Smooth muscle cell (in vitro differentiated cells): ENCODE results near the gene FAM149B1. TPM values are rescaled to one million over a fixed set of nuclear protein-coding genes. Genes with fewer than 3 reads are reported as not detected.

Source experiments
- DNase-seq: peaks from one replicate; lab custom pipeline; 2025; ENCODE audit not compliant: unreplicated experiment; lab: John Stamatoyannopoulos, UW
- H2AFZ ChIP-seq: fragments of 200-600 bp; sonication (generic); 2 replicates; pipeline ENCODE4 v1.6.0; 2016; ENCODE audit warnings: antibody characterized with exemption, low read depth, mild to moderate bottlenecking
- H3F3A ChIP-seq: fragments of 200-600 bp; sonication (generic); 2 replicates; pipeline ENCODE4 v1.6.0; 2017; ENCODE audit warnings: antibody characterized with exemption, low read depth
- H3K27ac ChIP-seq: fragments of 200-600 bp; sonication (generic); 2 replicates; pipeline ENCODE4 v1.5.1; 2016; ENCODE audit warnings: low read depth, mild to moderate bottlenecking
- H3K27me3 ChIP-seq: fragments of 200-600 bp; sonication (generic); 2 replicates; pipeline ENCODE4 v1.6.1; 2016; ENCODE audit warnings: low read depth, mild to moderate bottlenecking
- H3K36me3 ChIP-seq: fragments of 200-600 bp; sonication (generic); 2 replicates; pipeline ENCODE4 v1.5.1; 2016; ENCODE audit warnings: low read depth
- H3K4me1 ChIP-seq: fragments of 200-600 bp; sonication (generic); 2 replicates; pipeline ENCODE4 v1.5.1; 2016; ENCODE audit warnings: low read depth
- H3K4me2 ChIP-seq: fragments of 200-600 bp; sonication (generic); 2 replicates; pipeline ENCODE4 v1.6.0; 2016; ENCODE audit warnings: mild to moderate bottlenecking
- H3K4me3 ChIP-seq: fragments of 200-600 bp; sonication (generic); 2 replicates; pipeline ENCODE4 v1.5.1; 2016; ENCODE audit warnings: mild to moderate bottlenecking
- H3K79me2 ChIP-seq: fragments of 200-600 bp; sonication (generic); 2 replicates; pipeline ENCODE4 v1.6.0; 2016; ENCODE audit warnings: low read depth, mild to moderate bottlenecking
- H3K9ac ChIP-seq: fragments of 200-600 bp; sonication (generic); 2 replicates; pipeline ENCODE4 v1.6.0; 2016; ENCODE audit warnings: low read depth
- H3K9me3 ChIP-seq: fragments of 200-600 bp; sonication (generic); replicated peaks from 2 replicates; pipeline ENCODE4 v1.5.1; 2016; ENCODE audit warnings: low read depth
- H4K20me1 ChIP-seq: fragments of 200-600 bp; sonication (generic); 2 replicates; pipeline ENCODE4 v1.6.0; 2016; ENCODE audit warnings: low read depth
- WGBS: methylation state at CpG from one replicate; pipeline ENCODE4 v1.1.7; 2016; ENCODE audit warnings: low lambda C conversion rate; 5-methylcytosine and 5-hydroxymethylcytosine counted together
- polyA plus RNA-seq: library from polyadenylated mRNA; unstranded; fragments of >200 nt; fragmentation: Nextera tagmentation; extraction: Ambion mirVana; gene quantifications from 2 replicates; pipeline ENCODE4 v1.2.1, GENCODE V29; 2016
- total RNA-seq: library from RNA; depleted of rRNA; stranded (reverse); fragments of >200 nt; gene quantifications from 2 replicates; pipeline ENCODE4 v1.2.3, GENCODE V29; 2014
- TF ChIP-seq, protein P1 (sequence below): fragments of 200-600 bp; sonication (generic); IDR thresholded peaks from 2 replicates; pipeline ENCODE4 v1.5.1; 2017; ENCODE audit warnings: borderline replicate concordance, mild to moderate bottlenecking, antibody characterized with exemption; ENCODE audit not compliant: insufficient read depth, poor library complexity, severe bottlenecking

Gene FAM149B1
- total and polyA plus RNA-seq, 2 experiments from 2014 or later: 10.5 to 29.0 TPM

DNA sequence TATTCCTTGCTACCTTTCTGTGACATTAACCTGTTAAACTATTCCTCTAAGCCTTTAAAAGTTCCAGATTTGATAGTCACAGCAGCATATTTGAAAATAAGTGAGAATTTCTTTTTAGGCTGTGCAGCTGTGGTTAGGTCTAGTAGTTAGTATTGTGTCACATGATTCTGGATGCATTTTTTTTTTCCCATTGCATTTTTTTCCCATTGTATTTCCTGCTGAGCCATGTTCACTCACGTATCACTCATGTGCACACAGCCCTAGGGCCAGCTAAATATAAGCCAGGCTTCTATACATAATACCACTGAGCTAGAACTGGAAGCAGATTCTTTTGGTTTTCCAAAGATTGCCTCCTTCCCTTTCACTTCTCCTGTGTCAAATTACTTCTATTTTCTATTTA lies 41.8 kb downstream of the FAM149B1 start:
- Histone ChIP-seq H4K20me1 (no peaks in the 10 kb centered on the region), H3K4me3 (no peak overlapping the region), H3K9me3 (no peaks in the 10 kb centered on the region), H3K4me1 (no peaks in the 10 kb centered on the region), H3K9ac (no peak overlapping the region), H3K79me2 (no peaks in the 10 kb centered on the region), H3K4me2 (no peak overlapping the region), H3K27me3 (no peaks in the 10 kb centered on the region), H2AFZ (no peak overlapping the region), H3K36me3 (peaks cover 3% of the 10 kb centered on the region), H3K27ac (no peak overlapping the region), H3F3A (no peaks in the 10 kb centered on the region)
- DNase-seq: no peak
- 87% methylated on average over 1 of the region's 1 CpG for WGBS
- TF ChIP-seq, protein P1, sequence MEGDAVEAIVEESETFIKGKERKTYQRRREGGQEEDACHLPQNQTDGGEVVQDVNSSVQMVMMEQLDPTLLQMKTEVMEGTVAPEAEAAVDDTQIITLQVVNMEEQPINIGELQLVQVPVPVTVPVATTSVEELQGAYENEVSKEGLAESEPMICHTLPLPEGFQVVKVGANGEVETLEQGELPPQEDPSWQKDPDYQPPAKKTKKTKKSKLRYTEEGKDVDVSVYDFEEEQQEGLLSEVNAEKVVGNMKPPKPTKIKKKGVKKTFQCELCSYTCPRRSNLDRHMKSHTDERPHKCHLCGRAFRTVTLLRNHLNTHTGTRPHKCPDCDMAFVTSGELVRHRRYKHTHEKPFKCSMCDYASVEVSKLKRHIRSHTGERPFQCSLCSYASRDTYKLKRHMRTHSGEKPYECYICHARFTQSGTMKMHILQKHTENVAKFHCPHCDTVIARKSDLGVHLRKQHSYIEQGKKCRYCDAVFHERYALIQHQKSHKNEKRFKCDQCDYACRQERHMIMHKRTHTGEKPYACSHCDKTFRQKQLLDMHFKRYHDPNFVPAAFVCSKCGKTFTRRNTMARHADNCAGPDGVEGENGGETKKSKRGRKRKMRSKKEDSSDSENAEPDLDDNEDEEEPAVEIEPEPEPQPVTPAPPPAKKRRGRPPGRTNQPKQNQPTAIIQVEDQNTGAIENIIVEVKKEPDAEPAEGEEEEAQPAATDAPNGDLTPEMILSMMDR: no peak

DNA sequence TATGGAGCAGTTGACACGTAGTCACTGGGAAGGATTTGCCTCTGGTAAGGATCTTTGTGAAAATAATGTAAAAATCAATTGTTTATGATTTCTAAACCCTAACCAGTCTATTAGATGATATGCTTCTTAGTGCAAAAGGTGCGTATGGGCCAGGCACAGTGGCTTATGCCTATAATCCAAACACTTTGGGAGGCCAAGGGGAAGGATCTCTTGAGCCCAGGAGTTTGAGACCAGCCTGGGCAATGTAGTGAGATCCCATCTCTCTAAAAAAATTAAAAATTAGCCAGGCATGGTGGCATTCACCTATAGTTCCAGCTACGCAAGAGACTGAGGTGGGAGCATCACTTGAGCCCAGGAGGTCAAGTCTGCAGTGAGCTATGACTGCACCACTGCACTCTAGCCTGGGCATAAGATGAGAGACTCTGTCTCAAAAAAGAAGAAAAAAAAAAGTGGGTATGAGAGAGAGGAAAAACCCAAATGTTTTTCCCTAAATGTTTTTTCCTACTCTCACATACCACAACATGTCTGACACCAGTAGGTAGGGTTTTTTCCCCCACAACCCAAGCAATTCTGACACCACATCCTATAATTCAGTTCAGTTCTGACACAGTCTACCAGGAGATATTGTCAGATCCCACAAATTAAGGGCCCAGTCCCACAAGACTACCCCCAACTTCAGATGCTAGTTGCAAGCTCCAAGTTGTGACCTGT lies 42.6 kb downstream of the FAM149B1 start:
- H3K27ac ChIP-seq: no peak overlapping the region
- no peak overlapping the region for H3K4me3 ChIP-seq
- no peaks in the 10 kb centered on the region for H3K79me2 ChIP-seq
- no peaks in the 10 kb centered on the region for H3K27me3 ChIP-seq
- H3K9ac ChIP-seq: no peak overlapping the region
- TF ChIP-seq, protein P1: no peak
- H2AFZ ChIP-seq: no peak overlapping the region
- H3K9me3 ChIP-seq: no peaks in the 10 kb centered on the region
- H3K4me1 ChIP-seq: no peaks in the 10 kb centered on the region
- DNase-seq: no peak
- no peaks in the 10 kb centered on the region for H3F3A ChIP-seq
- no peak overlapping the region for H3K4me2 ChIP-seq
- no peaks in the 10 kb centered on the region for H4K20me1 ChIP-seq
- WGBS: 95% methylated on average over 3 of the region's 3 CpGs
- H3K36me3 ChIP-seq: peaks cover 3% of the 10 kb centered on the region

DNA sequence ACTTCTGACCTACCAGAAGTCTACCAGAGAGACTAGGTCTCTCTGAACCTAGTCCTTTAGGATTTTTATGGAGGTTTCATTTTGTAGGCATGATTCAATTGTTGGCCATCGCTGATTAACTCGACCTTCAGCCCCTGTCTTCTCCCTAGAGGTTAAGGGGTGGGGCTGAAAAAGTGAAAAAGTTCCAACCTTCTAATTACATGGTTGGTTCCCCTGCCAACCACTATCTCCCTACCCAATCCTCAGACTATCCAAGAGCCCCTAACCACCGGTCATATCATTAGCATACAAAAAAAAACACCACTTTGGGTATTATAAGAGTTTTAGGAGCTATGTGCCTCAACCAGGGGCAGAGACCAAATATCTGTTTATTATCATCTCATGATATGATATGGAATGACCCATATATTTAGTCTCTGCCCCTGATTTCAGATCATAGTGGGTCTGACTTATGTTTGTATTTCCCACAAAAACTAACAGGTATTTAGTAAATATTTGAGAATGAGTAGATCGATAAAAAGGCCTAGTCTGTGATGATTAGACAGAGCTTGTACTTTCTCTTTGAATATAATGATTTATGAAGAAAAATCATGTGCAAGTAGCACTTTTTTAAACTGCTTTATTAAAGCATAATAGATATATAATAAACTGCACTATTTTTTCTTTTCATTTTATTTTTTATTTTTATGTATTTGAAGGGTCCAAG lies 43.3 kb downstream of the FAM149B1 start:
- Histone ChIP-seq H3K27ac (no peak overlapping the region), H4K20me1 (no peaks in the 10 kb centered on the region), H3K9ac (no peak overlapping the region), H2AFZ (no peak overlapping the region), H3K79me2 (no peaks in the 10 kb centered on the region), H3K4me1 (no peaks in the 10 kb centered on the region), H3K4me3 (no peak overlapping the region), H3K36me3 (peaks cover 3% of the 10 kb centered on the region), H3F3A (no peaks in the 10 kb centered on the region), H3K27me3 (no peaks in the 10 kb centered on the region), H3K9me3 (no peaks in the 10 kb centered on the region), H3K4me2 (no peak overlapping the region)
- TF ChIP-seq, protein P1: no peak
- DNase-seq: no peak
- 97% methylated on average over 4 of the region's 4 CpGs for WGBS

DNA sequence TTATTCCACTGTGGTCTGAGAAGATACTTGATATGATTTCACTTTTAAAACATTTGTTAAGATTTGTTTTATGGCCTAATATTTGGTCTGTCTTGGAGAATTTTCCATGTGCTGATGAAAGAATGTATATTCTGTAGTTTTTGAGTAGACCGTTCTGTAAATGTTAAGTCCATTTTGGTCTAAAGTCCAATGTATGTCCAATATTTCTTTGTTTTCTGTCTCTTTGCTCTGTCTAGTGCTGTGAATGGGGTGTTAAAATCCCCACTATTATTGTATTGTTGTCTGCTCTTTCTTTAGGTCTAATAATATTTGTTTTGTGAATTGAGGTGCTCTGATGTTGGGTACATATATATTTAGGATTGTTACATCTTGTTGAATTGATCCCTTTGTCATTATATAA lies 47.8 kb downstream of the FAM149B1 start:
- Histone ChIP-seq H3K27ac (no peak overlapping the region), H3F3A (no peaks in the 10 kb centered on the region), H3K9ac (no peak overlapping the region), H3K79me2 (no peaks in the 10 kb centered on the region), H4K20me1 (no peaks in the 10 kb centered on the region), H3K4me2 (no peak overlapping the region), H3K27me3 (no peaks in the 10 kb centered on the region), H3K4me3 (no peak overlapping the region), H3K4me1 (no peaks in the 10 kb centered on the region), H3K36me3 (peaks cover 6% of the 10 kb centered on the region), H3K9me3 (no peaks in the 10 kb centered on the region), H2AFZ (no peak overlapping the region)
- no peak for DNase-seq
- 100% methylated on average over 1 of the region's 1 CpG for WGBS
- TF ChIP-seq, protein P1: no peak
